SKM-1 (cell line): ENCODE results near the gene P3H2.

ENCODE experiments used
- DNase-seq: peaks from one replicate; lab custom pipeline; 2025; ENCODE audit not compliant: unreplicated experiment; lab: John Stamatoyannopoulos, UW

P3H2 gene

DNA sequence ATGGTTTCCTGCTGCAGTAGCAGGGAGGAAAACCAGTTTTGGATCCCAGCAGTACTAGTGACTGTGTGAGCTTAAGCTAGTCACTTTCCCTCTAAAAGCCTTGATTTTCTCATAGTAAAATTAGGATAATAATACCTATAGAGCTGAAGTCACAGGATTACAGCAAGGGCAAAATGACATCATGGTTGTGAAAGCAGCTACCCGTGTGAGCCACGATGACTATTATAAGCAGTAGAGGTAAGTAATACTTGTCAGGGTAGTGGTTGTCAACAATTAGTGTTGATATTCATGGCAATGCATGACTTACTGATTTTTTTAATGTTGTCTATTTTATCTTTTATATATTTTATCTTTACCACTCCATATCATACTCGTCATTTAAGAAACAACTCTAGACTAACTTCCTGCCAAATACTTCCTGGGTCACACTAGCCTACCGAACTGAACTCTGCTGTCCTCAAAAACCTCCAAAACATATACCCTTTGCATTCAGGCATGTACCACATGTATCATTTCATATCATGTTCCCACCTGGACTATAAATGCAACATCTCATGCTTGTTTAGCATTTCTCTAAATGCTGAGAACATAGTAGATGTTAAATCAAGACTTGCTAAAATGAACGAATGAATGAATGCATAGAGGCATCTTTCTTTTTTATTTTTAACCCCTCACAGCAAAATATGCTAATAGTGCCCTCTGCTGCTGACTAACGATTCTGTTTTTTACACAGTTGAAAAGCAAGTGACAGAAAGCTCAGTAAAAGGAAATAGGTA lies 172.6 kb downstream of the P3H2 start:
- peak; percentile 3 for DNase-seq

DNA sequence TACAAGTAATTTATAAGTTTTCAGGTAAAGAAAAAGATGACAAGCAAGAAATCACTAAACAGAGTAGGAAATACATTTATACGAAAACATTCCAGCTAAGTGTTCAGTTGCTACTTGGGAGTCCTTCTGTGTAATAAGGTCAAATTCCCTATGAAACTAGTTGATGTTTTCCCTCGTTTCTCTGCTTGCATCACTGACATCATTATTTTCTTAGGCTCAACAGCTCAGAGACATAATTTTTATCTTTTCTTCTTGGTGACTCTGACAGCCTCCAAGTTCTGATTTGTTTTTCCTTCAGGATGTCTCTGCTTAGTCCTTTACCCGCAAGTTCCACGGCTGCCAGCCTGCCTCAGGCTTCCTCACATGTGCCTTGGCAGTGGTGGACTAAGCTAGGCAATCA lies 173.6 kb downstream of the P3H2 start:
- DNase-seq = no peak

DNA sequence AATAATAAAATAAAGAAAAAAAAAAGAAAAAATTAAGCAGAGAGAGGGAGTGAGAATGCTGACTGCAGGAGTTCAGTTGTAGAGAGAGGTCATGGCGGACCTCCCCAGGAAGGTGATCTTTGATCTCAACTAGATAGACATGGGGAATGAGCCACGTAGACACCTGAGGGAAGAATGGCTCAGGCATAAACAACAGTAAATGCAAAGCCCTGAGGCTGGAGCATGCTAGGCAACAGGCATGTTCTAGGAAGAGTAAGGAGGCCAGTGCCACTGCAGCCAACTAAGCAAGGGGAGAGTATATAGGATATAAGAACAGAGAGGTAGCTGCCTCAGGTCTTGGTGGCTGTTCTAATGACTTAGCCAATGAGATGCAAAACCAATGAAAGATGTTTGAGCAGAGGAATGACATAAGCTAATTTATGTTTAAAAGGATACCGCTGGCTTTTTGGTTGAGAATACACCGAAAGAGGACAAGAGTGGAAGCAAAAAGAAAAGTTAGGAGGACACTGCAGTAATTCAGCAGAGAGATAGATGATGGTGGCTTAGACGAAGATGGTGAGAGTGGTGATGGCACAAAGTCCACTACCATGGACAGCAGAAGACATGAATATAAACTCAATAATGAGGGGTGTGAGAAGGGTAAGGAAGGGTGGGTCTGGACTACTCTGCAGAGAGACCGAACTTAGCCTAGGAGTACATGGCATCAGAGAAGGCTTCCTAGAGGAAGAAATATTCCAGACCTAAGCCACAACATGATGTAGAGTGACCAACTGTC lies 174.6 kb downstream of the P3H2 start:
- no peak for DNase-seq

DNA sequence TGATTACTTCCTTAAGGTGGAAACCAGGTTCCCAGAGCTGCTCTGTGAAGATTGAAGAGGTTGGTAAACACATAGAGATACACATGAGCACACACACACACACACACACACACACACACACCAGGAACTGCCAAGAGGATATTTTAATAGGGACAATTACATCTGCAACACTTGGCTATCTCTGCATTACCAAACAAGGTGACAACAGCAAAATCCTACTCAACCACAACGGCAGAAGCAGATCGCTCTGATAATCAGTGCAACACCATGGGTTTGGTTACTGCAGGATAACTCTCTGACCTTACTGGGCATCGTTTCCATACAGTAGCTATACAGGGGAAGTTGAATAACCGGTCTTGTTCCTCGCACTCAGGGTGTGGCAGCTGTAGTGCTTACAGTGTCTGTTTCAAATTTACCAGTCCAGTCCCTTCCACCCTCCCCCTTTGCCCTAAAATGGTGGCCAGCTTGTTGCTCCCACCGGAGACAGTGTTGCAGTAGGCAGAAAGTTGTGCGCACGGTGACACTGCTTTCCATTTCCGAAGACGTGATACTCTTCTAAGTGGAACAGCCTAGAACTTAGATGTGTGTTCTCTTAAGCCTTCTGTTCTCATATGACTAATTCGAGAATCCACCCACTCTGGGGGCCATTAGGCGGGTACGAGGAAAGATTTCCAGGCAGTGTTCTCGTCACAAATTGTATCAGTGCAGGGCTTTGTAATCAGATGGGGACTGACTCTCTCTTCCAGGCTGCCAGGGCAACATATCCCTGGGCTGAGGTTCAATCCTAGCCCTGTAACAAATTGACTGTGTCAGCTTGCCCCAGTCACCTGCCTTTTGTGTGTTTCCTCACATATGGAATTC lies 176.2 kb downstream of the P3H2 start:
- DNase-seq = no peak

DNA sequence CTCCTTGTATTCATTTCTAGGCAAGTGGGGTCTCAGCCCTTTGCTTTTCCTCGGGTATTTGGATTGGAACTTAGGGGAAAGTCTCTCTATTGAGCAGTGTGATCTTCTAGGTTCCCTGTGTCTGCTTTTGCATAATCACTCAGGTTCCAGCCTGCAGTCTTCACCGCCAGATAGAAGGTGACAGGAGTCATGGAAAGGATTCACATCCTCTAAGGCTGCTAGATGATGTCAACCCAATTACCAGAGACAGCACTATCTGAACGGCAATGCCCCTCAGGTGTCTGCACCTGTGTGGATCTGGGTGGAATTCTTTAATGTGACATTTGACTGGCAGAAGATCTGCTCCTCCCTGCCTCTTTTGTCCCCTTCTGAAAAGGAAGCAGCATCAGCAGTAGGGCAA lies 177.7 kb downstream of the P3H2 start:
- no peak for DNase-seq

DNA sequence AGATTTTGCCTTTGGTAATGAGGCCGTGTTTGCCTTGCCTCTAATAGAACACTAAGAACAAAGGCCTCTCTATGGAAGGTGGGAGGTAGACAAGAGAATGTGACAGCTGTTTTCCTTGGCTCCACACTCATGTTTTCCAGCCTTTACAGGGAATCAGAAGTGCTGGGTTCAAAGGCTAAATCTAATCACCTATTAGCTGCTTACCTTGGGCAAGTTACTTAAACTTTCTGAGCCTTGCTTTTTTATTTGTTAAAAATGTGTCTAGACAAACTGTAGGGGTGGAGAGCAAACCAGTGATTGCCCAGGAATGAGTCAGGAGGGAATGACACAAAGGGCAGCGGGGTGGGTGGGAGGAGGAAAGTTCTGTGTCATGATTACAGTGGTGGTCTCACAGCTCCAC lies 179.0 kb downstream of the P3H2 start:
- no peak for DNase-seq

DNA sequence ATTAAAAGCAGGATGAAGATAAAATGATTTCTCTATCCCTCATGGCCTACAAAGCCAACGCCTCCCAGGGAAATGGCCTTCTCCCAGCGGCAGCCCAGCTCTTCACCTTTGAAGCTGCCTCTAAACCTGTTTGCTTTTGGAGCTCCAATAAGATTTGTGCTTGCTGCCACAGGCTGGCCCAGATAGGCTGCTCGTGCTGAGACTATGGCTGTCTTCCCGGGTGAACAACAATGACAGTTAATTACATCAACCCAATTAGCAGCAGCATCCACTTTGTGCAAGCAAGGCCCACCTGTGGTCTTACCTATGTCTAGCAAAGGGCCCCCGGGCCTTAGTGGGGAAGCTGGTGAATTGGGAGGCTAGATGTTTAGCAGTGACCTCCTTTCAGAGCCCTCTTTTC lies 179.6 kb downstream of the P3H2 start:
- DNase-seq = no peak

DNA sequence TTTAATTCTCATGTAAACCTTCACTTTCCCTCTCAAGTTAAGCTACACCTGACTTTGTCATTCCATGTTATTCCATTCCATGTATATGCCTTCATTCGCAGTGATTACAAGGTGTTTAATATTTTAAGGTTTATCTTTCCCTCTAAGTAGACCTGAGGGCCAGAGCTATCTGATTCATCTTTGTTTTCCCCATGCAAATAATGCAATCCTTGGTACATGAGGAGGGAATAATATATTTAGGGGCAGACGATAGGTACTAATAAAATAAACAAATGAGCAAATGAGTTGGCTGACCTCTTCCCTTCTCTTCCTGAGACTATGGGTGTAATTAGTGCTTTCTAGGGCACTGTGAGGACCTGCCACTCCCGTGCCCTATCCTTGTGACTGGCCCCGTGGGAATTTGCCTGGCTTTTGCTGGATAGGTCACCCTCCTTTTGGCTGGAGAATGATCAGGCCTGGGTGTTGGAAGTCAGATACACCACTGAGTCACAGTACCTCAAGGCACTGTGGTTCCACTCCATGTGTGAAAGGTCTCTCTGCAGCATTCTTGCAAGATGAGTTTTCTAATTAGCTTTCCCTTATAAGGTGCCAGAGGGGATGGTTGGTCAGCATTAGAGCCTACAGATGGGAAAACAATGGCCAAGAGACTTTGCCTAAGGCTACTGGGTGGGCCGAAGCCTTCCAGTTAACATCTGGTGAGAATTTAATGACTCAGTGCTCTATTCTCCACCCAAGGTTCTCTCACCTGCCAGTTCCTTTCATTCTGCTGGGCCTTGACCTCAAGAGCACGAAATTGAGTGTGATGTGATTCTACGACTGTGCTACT lies 183.2 kb downstream of the P3H2 start:
- no peak for DNase-seq

DNA sequence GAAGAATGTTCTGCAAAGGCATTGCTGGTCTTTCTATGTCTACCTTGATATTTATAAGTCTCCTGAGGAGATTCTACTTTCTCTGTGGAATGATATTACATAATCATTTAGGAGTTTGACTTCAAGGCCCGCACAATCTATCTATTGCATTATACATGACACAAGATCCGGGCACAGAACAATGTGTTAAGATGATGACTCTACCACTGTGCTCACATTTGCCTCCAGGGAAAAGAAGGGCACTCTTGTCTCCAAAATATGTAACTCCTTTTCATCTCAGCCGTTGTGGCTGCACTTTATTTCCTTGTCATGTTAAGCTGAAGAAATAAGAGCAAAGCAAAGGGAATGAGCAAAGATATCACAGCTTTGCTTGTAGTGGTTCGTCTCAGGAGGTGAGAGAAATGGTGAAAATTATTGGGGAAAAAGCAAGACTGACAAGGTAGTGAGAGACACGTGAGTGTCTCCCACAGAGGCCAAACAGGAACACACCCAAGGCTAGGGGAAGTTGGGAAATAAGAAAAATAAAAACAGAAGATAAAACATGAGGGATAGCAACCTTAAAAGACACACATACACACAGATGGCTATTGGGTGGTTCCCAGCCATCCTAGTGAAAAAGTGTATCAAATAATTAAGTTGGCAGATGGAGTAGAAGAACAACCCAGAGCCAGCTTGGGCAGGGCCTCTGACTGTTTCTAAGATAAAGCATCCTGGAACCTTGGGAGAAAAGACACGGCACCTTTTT lies 184.3 kb downstream of the P3H2 start:
- DNase-seq = no peak

DNA sequence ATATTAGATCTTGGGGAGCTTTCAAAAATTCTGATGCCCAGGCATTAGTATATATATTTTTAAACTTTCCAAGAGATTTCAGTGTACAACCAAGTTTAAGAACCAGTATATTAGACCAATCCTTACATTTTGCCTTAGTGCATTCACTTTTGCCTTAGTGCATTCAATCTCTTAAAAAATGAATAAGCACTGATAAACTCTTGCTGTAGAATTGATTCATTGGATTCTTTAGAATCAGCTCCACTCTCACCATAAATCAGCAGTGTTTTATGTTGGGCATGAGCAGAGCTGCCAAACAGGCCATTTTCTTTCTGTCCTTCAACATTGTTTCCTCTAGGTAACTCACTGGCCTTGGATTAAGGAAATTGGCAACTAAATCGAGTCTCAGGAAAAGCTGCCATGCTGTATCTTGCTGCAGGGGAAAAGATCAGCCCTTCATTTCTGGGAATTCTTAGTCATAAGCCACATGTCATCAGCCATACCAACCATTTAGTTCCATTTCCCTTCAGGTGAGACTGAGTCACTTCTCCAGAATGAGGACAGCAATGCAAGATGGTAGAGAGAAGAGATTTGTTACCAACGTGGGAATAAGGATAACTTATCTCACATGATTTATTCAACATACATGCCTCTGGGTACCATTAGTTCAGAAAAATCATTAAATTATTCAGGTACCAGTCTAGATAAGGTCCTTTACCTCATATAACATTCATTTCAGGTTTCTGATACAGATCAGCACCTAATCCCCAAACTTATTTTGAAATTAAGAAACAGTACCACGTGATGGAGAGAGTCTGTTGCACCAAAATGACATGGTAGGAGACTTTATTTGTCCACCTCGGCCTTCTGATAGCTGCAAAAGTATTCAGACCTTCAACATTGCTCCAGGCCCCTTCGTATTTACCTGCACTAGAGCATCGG lies 192.5 kb downstream of the P3H2 start:
- no peak for DNase-seq

DNA sequence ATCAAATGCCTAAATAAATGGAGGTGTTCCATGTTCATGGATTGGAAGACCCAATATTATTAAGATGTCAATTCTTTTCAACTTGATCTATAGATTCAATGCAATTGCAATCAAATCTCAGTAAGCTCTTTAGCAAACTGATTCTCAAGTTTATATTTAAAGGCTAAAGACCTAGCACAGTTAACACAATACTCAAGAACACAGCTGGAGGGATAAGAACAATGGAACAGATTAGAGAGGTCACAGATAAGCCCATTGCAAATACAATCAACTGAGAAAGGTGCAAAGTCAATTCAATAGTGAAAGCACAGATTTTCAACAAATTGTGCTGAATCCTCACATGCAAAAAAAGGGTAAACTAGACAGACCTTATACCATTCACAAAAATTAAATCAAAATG lies 198.9 kb downstream of the P3H2 start:
- DNase-seq = no peak

DNA sequence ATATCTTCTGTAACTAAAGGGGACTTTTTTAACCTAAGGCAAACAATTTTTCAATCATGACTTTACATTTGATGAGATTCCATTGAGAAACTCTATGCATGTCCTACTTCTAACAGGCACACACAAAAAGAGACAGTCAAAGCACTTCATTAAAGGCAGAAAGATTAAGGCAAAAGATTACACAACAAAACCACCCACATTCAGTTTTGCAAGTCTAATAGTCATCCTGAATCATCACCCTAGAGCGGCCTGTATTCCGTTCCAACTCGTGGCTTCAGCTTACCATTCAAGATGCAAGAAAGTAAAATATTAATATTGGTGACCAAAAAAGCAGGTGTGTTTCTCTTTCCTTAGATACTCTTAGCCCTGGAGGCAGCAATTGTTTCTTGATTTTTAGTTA lies 205.9 kb downstream of the P3H2 start:
- DNase-seq = peak; percentile 40

DNA sequence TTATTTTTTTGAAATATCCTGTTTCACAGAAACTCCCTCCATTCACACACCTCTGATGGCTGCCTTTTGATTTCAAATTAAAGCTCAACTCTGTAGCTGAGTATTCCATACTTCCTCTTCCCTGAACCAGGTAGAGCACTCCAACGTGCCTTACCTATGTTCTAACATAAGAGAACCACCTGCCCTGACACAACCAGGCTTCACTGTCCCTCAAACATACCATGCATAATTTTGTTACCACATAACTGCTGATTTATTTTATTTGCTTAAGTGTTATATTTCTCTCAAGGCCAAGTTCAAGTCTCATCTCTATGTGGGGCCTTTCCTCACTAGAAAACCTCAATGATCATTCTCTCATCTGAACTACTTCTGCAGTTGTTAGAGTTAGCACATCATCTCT lies 209.7 kb downstream of the P3H2 start:
- no peak for DNase-seq

DNA sequence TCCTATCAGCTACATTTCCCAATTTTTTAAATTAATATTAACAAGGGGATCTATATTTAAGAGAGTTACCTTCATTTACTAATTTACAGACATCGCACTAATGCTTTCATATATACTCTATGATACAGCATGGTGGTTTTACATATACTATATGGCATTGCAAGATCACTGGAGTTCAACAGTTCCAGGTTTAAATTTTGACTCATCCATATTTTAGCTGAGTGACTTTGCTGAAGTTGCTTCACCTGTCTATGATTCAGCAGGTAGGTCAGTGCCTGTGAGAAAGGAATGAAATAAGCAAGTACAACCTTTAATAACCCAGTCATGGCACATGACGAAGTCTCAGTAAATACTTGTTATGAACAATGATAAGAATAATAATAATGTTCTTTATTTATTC lies 211.1 kb downstream of the P3H2 start:
- DNase-seq = no peak

DNA sequence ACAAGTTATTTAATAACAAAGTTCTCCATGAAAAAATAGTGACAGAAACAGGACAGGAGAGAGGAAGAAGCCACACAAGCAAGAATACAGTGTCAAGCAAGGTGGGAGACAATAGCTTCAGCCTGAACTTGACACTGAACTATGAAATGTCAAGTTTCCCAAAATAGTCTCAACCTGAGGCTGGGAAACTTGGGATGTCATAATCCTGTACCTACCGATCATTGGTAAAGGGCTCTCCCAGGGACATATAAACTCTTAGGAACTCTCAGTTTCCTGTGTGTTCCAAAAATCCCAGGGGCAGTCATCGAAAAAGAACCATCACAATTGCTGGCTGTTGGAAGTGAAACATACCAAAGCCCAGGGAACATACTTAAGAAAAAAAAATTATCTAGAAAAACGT lies 211.6 kb downstream of the P3H2 start:
- DNase-seq = no peak

DNA sequence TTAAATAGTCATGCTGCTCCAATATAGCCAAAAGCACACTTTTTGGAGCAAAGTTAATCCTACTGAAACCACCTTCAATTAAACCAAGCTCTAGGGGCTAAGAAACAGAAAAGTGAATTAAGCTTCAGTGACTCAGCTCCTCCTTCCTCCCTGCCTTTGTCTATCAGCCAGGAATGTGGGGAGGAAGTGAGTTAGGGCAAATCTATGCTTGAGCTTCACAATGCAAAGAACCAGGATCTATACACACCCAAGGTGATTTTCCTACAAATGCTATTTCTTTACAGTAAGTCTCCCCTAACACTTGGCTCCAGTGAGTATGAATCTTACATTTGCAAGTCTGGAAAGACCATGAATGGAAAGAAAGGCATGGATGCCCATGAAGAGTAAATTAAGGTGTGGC lies 212.1 kb downstream of the P3H2 start:
- no peak for DNase-seq

DNA sequence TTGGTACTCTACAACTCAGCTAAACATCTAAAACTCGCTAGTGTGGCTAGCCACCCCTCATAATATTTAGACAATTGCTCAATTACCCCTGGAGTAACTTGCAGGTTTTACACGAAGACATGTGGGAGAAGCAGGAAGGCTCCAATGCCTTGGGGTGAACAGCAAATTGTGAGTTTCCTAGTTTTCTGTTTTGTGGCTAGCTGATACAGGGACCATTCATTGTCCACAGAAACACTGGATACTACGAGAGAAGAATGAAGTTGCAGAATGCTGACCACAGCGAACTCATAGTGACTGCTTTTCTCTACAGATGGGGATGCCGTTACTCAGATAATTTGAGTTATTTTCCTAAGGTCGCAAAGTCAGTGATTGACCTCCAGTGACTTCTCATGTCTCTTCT lies 212.9 kb downstream of the P3H2 start:
- DNase-seq = no peak
